Inflammatory macrophage treated with lipopolysaccharide for 1 hour (primary cell): Measurements from ENCODE around the gene ADCY4.

Source experiments
- DNase-seq, 2 donors: peaks; one replicate each; pipeline ENCODE4 v3.0.0-alpha.2; 2020 to 2022

The ADCY4 gene

GRCh38 chr14:24271134-24271833, 63.6 kb downstream of the ADCY4 start, which contains the start of gene RABGGTA:
Gene RABGGTA (minus strand): TSS chr14:24271597. CDS start chr14:24271115, 482 bp downstream.
- peak; percentile 70 to 85 for DNase-seq

- DNase-seq, result no peak
These were observed 64.2 kb downstream of the ADCY4 start for GRCh38 chr14:24270537-24271133.

DNA sequence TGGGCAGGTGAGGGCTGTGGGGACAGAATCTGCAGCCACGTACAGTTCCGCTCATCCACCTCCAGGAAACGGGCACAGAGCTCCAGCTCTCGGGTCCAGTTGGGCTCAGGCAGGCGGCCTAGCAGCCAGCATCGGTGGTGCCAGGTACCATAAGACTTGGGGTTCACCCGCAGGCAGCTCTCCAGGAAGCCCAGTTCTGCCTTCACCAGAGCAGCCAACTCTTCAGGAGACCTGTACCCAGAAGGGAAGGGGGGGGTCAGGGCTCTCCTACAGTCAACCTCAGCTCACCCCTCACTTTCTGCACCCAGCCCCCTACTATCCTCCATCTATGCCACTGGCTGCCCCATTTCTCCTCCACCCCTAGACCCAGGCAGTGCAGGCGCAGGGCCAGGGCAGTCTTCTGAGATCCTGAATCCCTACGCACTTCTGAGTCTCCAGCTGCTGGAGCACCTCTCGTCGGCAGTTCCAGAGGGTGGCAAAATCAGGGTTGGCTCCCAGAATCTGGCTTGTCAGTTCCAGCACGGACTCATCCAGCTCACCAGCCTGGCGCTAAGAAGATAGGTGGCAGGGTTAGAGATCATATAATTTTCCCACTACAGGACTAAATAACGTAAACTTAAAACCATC, 64.8 kb downstream of the ADCY4 start:
- DNase-seq, result no peak

GRCh38 chr14:24269368-24269767, 65.5 kb downstream of the ADCY4 start:
- DNase-seq, result no peak
